Measurements from ENCODE around the gene SMG5.

DNA sequence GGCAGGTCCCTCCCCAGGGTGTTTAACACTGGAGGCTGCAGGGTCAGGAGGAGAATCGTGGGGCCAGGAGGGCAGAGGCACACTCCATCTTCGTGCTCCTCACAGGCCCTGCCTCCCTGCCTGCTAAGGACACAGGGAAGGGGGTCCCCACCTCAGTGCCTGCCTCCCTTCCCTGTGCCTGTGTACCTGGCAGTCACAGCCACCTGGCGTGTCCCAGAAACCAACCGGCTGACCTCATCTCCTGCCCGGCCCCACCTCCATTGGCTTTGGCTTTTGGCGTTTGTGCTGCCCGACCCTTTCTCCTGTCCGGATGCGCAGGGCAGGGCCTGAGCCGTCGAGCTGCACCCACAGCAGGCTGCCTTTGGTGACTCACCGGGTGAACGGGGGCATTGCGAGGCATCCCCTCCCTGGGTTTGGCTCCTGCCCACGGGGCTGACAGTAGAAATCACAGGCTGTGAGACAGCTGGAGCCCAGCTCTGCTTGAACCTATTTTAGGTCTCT lies 41.3 kb downstream of the SMG5 start:
- TF ChIP-seq CTCF (conservative IDR thresholded peaks at IDR 0.05; ENCODE audit: low read length), result no peak
- TF ChIP-seq EZH2phosphoT487 (IDR thresholded peaks at IDR 0.05; ENCODE audit: borderline replicate concordance, low read depth, low read length), result no peak
